Endothelial cell of umbilical vein (primary cell): ENCODE data around the gene TUBGCP2.

Experiments
- CTCF ChIP-seq, 2 donors: IDR thresholded peaks; 1 replicate in 1 of 2; 2 replicates in 1 of 2; pipeline ENCODE4 v1.5.1; 2011; ENCODE audit warnings: low read length in 2 of 2, mild to moderate bottlenecking in 2 of 2, moderate library complexity in 2 of 2, control low read depth in 1 of 2, inconsistent platforms in 1 of 2, low read depth in 1 of 2; ENCODE audit not compliant: insufficient read depth in 1 of 2; ENCODE audit errors: extremely low read depth in 1 of 2
- EZH2 ChIP-seq: IDR thresholded peaks from 2 replicates; pipeline ENCODE4 v1.6.1; 2012; ENCODE audit warnings: borderline replicate concordance, low read depth, mild to moderate bottlenecking, moderate library complexity, low read length, inconsistent platforms; ENCODE audit not compliant: severe bottlenecking
- MAX ChIP-seq: IDR thresholded peaks from 2 replicates; pipeline ENCODE4 v1.6.1; 2011; ENCODE audit not compliant: insufficient read depth, insufficient read length
- MYC ChIP-seq: IDR thresholded peaks from one replicate; pipeline ENCODE4 v1.6.1; 2011; ENCODE audit warnings: mild to moderate bottlenecking, low read depth, low read length
- POLR2A ChIP-seq: IDR thresholded peaks from 2 replicates; pipeline ENCODE4 v1.6.1; 2012; ENCODE audit warnings: low read depth, mild to moderate bottlenecking, control low read depth, low read length
- POLR2AphosphoS5 ChIP-seq: IDR thresholded peaks from 2 replicates; pipeline ENCODE4 v1.6.1; 2012; ENCODE audit warnings: low read depth, mild to moderate bottlenecking, control low read depth, low read length, moderate library complexity; ENCODE audit not compliant: insufficient read depth

- TF ChIP-seq EZH2 (no peak), CTCF (IDR thresholded peaks at IDR 0.05; ENCODE audit: extremely low read depth in 1 of 2, insufficient read depth in 1 of 2, low read depth in 1 of 2, low read length in 2 of 2) (no peak), POLR2AphosphoS5 (no peak), POLR2A (no peak), MYC (no peak), MAX (no peak)
These were observed 24.4 kb upstream of the TUBGCP2 start for GRCh38 chr10:133332936-133333699.
